ENCODE results near the gene ABHD3.
"Not testable (repeated sequence)": the region's sequence is repeated elsewhere in the genome, so short reads cannot be mapped to it uniquely, and the experiment has no call there.

ABHD3 gene, protein sequence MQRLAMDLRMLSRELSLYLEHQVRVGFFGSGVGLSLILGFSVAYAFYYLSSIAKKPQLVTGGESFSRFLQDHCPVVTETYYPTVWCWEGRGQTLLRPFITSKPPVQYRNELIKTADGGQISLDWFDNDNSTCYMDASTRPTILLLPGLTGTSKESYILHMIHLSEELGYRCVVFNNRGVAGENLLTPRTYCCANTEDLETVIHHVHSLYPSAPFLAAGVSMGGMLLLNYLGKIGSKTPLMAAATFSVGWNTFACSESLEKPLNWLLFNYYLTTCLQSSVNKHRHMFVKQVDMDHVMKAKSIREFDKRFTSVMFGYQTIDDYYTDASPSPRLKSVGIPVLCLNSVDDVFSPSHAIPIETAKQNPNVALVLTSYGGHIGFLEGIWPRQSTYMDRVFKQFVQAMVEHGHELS

DNA sequence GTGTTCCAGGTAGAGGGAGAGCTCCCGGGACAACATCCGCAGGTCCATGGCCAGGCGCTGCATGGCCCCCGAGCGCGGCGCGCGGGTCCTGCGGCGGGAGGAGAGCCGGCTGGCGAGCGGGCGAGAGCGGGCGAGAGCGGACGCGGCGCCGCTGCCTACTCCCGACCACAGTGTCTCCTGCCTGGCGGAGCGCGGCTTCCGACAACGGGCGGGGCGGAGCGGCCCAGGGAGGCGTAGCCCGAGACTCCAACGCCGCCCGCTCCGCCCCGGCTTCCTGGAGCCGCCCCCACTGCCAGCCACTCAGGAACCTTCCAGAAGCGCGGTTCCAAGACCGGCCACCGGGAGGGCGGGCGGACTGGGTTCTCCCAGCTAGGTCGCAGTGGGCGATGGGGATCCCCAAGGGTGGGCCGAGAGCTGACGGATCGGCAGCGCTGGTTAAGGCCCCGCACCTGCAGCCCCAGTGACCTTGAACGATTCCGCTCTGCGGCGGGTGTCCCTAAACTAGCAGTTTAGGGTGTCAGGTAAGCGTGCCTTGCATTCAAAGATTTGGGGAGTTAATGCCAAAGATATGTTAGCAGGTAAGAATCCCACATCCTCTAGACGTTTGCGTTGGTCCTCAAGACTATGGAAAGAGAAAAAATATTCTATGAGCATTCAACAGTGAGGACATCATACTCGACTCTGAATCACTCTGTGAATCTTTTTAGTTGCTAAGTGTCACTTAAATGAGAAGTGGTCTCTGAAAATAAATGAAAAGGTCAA is at the start of gene ABHD3:
ABHD3 (minus strand) TSS at position 172 of the 762 bp plus-strand sequence; CDS start at position 63, 109 bp downstream.
- DNase-seq (ENCODE audit: low spot score) = peak; percentile 96

DNA sequence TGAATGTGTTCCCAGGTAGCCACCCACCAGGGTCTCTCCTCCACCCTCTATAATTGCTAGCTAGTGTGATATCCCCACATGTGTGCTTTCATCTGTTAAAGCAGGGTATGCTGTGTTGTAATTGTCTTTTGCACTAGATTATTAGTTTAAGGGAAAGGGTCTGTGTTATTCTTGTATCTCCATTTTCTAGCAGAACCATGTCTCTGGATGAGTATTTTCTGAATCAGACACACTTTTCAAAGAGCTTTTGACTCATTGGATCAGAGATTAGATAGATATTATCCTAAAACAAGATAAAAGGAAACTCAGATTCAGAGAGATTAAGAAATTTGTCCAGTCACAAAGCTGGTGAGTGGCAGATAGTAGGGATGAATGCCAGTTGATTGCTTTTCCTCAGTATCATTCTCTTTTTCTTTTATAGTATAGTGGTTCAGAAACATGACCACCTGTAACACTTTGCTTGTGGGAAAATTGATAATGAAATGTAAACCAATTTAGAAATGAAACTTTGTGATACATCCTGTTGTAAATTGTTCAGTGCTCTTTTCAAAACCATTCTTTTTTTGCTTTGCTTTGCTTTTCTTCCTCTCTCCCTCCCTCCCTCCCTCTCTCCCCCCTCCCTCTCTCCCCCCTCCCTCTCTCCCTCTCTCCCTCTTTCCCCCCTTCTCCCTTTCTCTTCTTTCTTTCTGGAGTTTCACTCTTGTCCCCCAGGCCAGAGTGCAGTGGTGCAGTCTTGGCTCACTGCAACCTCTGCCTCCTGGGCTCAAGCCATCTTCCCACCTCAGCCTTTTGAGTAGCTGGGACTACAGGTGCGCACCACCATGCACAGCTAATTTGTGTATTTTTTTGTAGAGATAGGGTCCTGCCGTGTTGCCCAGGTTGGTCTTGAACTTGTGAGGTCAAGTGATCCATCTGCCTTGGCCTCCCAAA is 43.5 kb upstream of the ABHD3 start:
- no peak for DNase-seq (ENCODE audit: low spot score)

DNA sequence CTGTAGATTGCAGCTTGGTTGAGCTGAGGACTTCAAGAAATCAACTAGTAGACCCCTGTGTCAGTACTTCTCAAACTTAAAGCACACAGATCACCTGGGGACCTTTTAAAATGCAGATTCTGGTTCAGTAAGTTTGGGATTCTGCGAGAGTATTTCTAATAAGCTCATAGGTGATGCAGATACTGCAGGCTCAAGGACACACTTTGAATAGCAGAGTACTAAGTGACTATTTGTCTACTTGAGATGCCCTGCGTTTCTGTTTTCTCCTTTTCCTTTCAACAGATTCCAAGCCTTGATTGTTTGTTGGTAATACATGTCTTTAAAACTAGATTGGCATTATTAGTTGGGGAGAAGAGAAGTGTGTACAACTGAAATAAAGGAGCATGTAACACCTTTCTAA is 42.7 kb upstream of the ABHD3 start:
- no peak for DNase-seq (ENCODE audit: low spot score)

DNA sequence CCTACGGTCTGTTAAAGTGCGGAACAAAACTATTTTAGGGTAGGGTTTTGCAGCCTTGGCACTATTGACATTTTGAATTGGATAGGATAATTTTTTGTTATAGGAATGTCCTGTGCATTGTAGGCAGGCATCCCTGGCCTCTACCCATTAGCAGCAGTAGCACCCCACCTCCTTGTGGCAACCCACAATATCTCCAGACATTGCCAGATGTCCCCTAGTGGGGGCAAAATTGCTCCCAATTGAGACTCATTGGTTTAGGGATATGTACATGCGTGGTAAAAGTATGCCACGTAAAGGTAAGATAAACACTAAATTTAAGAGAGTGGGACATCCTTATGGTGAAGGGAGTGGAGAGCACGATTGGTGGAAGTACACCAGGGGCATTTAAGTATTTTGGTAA is 40.7 kb upstream of the ABHD3 start:
- DNase-seq (ENCODE audit: low spot score) = no peak

DNA sequence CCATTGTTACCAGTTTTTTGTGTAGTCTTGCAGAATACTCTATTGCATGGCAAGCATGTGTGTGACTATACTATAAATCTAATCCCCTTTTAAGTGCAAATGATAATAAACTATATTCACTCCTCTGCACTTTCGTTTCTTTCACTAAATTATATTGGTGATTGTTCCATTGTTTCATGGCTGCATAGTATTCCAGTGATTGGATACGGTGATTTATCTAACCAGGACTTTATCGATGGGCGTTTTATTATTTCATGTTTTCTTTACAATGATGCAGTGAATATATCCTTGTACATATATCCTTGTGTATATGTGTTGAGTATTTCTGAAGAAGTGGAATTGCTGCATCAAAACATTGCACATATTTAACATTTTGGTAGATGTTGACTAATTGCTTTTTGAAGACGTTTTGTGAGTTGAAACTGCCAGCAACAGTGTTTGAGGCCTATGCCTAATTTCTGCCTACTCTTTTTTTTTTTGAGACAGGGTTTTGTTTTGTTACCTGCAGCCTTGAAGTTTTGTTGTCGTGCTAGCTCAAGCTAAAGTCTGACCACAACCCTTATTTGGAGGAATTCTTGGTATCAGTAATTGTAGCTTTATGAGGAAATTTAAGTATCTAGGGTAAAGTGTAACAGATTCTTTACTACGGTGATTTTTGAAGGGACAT is 38.7 kb upstream of the ABHD3 start:
- DNase-seq (ENCODE audit: low spot score) = no peak

DNA sequence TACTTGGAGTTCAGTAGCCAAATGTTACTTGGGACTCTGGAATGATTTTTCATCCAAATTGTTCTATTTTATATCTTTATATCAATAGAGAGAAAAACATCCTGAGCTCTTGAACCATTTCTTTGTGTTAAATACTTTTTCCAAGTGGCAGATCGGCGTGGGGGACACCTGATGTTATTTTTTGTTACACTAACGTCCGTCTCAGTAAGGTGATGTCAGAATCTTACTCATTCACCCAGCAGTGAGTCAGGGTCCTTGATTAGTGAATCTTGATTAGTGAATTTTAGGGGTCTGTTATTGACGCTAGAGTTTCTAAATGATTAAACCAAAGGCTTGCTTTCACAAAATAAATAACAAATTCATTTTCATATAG is 37.7 kb upstream of the ABHD3 start:
- no peak for DNase-seq (ENCODE audit: low spot score)

DNA sequence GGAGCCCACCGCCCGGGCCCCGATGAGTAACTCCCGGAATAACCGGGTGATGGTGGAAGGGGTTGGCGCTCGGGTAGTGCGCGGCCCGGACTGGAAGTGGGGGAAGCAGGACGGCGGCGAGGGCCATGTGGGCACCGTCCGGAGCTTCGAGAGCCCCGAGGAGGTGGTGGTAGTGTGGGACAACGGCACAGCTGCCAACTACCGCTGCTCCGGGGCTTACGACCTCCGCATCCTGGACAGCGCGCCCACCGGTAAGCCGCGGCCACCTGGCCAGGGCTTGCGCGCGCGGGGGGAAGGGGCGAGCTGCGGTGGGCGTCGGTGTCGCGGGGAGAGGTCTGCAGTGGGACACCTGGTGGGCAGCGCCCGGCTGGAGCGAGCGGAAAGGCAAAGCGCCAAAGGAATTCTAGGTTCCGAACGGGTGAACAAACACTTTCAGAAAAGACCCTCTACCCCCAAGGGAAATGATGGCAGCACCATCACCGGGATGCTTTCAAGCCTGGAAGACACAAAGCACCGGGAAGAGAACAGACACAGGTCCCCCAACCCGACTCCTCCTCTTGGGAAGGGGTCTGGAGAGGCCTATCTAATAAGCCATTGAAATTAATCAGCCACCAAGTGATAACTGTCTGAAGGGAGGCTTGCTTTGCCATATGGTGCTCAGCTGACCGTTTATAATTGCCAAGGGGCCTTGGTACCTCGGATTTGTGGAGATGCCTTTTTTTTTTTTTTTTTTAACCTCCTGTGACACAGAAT is 37.2 kb upstream of the ABHD3 start:
- peak; percentile 27 for DNase-seq (ENCODE audit: low spot score)

DNA sequence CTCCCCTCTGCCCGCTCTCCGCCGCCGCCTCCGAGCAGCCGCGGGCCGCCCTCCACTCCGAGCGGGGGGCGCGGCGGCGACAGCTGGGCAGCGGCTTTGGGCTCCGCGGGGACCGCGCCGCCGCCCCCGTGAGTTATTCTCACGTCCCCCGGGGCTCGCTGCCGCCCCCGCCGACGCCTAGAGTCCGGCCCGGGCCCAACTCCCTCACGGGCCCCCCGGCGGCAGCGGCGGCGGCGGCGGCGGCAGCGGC is 36.7 kb upstream of the ABHD3 start:
- DNase-seq (ENCODE audit: low spot score) = no peak

DNA sequence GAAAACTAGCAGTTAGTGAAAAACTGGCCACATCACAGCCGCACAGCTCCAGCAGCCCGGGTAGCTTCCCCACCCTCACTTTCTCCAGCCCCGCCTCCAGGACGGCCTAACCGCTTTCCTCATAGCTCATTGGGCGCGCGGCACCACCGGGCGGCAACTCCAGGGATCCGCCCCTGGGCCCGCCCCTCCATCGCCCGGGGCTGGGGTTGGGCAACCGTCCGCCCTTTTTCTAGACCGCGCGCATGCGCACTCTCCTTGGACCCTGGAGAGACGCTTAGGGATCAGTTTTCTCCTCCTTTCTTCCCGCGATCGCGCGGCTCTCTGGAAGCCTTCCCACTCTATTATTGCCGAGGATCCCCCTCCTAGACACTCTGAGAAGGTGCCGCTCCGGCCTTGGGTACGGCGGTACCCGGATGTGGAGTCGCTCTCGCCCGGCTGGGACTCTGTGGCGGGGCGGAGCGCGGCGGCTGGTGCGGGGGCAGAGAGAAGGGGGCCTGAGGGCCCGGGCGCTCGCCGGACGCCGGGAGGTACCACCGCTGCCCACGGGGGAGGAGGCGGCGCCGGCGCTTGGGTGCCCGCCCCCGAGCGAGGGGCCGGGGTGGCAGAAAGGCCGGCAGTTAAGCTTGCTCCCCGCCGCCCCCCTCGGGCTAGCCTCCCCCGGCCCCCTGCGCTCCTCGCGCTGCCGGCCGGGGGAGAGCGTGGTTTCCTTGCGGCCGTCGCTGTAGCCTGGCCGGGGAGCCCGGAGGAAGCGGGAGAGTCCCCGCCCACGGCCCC is 36.2 kb upstream of the ABHD3 start, which contains the start of gene MIB1:
MIB1 (plus strand) TSS at position 255 of the 774 bp plus-strand sequence. CDS start 792 bp downstream, outside the sequence.
- DNase-seq (ENCODE audit: low spot score) = peak; percentile 97

DNA sequence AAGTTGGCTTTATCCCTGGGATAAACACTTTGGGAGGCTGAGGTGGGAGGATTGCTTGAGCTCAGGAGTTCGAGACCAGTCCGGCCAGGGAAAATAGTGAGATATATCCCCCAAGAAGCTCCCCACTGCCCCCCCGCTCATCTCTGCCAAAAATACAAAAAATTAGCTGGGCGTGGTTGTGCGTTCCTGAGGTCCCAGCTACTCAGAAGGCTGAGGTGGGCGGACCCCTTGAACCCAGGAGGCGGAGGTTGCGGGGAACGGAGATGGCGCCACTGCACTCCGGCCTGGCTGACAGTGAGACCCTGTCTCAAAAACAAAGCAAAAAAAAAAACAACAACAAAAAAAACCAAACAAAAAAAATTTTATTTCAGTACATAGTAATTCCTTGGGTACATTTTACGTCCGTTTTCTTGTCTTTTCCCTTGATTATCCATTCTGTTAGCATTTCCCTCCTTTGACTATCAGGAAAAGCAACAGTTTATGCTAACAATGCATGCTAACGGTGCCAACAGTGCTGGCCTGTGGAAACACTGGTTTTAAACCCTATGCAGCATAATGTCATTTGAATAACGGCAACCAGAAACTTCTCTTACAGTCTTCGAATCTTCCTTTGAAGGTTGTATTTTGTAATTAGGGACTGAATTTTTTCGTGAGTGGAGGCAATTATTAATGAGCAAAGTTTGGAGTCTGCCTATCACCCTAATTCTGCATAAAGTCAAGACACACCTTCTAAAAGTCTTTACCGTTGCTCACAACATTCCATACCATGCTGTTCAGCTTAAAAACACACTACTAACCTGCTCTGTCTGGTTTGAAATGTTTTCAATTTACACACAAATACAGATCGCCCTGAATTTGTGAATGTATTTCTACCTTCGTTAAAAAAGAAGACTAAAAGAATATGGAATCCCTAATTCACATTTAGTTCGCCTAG is 35.3 kb upstream of the ABHD3 start:
- no peak for DNase-seq (ENCODE audit: low spot score)

DNA sequence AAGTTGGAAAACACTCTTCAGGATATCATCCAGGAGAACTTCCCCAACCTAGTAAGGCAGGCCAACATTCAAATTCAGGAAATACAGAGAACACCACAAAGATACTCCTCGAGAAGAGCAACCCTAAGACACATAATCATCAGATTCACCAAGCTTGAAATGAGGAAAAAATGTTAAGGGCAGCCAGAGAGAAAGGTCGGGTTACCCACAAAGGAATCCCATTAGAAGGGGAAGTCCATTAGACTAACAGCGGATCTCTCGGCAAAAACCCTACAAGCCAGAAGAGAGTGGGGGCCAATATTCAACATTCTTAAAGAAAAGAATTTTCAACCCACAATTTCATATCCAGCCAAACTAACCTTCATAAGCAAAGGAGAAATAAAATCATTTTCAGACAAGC is 32.4 kb upstream of the ABHD3 start:
- not testable (repeated sequence) for DNase-seq (ENCODE audit: low spot score)

DNA sequence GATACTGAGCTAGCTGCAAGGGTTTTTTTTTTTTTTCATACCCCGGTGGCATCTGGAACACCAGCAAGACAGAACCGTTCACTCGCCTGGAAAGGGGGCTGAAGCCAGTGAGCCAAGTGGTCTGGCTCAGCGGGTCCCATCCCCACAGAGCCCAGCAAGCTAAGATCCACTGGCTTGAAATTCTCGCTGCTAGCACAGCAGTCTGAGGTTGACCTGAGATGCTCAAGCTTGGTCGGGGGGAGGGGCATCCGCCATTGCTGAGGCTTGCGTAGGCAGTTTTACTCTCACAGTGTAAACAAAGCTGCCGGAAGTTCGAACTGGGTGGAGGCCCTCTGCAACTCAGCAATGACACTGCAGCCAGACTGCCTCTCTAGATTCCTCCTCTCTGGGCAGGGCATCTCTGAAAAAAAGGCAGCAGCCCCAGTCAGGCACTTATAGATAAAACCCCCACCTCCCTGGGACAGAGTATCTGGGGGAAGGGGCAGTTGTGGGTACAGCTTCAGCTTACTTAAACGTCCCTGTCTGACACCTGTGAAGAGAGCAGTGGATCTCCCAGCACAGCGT is 31.0 kb upstream of the ABHD3 start:
- peak; percentile 38 for DNase-seq (ENCODE audit: low spot score)

DNA sequence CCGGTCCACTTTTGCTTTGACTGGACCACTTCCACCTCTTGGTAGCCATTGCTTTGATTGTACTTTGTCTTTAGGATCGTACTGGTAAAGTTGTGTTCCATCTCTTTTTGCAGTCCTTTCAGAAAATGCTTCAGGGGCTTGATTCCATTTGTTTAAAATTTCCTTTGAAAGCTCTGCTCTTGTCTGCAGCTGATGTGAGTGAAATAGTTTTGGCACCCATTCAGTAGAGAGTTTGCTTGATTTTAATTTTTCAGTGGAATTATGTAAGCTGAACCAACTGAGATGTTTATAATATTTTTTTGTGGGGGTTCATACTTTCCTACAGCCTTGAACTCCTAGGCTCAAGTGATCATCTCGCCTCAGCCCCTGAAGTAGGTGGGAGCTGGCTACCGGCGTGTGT is 28.4 kb upstream of the ABHD3 start:
- no peak for DNase-seq (ENCODE audit: low spot score)

DNA sequence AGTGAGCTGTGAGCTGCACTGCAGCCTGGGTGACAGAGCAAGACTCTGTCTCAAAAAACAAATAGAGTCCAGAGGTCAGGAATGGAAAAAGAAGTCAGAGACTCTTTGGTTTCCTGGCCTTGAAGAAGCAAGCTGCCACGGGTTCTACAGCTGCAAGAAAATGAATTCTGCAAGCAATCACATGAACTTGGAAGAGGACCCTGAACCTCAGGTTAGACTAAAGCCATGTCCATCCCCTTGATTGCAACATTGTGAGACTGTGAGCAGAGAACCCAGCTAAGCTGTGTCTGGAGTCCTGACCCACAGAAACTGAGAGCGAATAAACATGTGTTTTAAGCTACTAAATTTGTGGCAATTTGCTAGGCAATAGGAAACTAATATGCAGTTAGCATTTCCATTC is 23.1 kb upstream of the ABHD3 start:
- DNase-seq (ENCODE audit: low spot score) = no peak

DNA sequence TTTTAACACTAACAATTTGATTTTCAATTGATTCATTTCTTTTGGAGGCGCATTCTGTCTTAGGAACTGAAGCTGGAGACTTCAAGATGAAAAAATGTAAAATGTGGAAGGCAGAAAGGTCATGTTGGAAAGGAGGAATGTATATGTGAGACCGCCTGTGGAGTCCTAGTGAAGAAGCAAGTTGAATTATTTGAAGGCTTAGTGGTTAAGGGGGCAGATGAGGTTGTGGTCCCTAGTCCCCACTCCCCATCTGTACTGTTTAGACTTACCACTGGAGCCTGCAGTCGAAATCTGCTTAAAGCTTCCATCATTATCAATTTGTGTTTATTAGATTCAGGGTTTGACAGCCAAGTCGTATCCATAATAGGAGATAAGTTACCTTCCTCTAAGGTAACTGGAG is 20.6 kb upstream of the ABHD3 start:
- DNase-seq (ENCODE audit: low spot score) = no peak

DNA sequence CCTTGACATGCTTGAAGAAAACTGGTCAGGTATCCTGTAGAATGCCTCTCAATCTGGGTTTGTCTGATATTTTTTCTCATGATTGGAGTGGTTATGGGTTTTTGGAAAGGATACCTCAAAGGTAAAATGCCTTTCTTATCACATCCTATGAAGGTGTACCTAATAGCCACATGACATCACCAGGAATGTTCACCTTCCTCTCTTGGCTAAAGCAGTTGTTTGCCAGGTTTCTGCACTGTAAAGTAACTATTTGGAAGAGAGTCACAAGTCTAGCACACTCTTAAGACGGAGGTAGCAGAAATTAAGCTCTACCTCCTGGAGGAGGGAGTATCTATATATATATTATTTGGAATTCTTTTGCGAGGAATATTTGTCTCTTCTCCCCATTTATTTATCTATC is 18.1 kb upstream of the ABHD3 start:
- DNase-seq (ENCODE audit: low spot score) = no peak

DNA sequence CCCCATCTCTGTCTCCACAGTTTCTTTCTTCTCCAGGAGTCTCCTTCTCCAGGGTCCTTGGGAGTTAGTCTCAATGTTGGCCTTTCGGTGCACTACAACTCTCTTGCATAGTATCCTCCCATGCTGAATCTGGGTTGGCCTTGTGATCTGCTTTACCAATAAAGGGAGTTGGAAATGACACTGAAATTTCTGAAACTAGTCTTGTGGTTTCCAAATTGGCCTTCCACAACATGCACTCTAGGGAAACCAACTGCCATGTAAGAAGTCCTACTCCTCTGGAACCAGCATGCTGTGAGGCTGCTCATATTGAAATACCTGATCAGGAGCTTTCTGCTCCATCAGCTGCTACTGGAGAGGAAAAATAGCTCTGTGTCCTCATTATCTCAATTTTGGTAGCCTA is 9.9 kb upstream of the ABHD3 start:
- no peak for DNase-seq (ENCODE audit: low spot score)

DNA sequence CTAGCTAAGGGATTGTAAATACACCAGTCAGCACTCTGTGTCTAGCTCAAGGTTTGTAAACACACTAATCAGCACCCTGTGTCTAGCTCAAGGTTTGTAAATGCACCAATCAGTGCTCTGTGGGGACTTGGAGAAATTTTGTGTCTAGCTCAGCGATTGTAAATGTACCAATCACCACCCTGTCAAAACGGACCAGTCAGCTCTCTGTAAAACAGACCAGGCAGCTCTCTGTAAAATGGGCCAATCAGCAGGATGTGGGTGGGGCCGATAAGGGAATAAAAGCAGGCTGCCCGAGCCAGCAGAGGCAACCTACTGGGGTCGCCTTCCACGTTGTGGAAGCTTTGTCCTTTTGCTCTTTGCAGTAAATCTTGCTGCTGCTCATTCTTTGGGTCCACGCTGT is 2.6 kb upstream of the ABHD3 start:
- not testable (repeated sequence) for DNase-seq (ENCODE audit: low spot score)

DNA sequence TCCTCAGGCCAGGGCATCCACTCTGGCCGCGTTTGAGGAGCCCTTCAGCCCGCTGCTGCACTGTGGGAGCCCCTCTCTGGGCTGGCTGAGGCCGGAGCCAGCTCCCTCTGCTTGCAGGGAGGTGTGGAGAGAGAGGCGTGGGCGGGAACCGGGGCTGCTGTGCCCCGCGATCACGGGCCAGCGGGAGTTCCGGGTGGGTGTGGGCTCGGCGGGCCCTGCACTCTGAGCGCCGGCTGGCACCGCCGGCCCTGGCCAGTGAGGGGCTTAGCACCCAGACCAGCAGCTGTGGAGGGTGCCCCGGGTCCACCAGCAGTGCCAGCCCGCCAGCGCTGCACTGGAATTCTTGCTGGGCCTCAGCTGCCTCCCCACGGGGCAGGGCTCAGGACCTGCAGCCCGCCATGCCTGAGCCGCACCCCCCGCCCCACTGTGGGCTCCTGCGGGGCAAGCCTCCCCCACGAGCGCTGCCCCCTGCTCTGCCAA is 1.9 kb upstream of the ABHD3 start:
- DNase-seq (ENCODE audit: low spot score) = no peak

All from AG08396 (cell line).